HCT116 (cell line): ENCODE results near the gene SERAC1. TPM values are rescaled to one million over a fixed set of nuclear protein-coding genes. Genes with fewer than 3 reads are reported as not detected.

ENCODE experiments used
- ATAC-seq: fragments of 200-7000 bp; cut with Tn5 transposase; 2 replicates; pipeline ENCODE4 v1.9.1; 2020; ENCODE audit warnings: mild to moderate bottlenecking, moderate library complexity
- BruUV-seq: library from RNA; stranded (reverse); fragments of 400-500 nt; replicated peaks from 2 replicates; lab custom pipeline; 2021; lab: Mats Ljungman, UMichigan
- CTCF ChIA-PET: fragments of 300-600 bp; sonication (Branson Sonifier 250); formaldehyde crosslinking; loops from one replicate; lab custom pipeline; 2021; ENCODE audit warnings: antibody characterized with exemption; lab: Charles Lee
- POLR2A ChIA-PET: fragments of 300-600, 350-600 bp; sonication (Branson Sonifier 250); formaldehyde crosslinking; loops from one replicate; lab custom pipeline; 2021; ENCODE audit warnings: antibody characterized with exemption; lab: Charles Lee
- RAD21 ChIA-PET, 2 experiments: fragments of 300-600 bp; sonication (Branson Sonifier 250); formaldehyde crosslinking; loops; one replicate each; lab custom pipeline; 2023; ENCODE audit warnings: low total read pairs in 2 of 2; ENCODE audit not compliant: uncharacterized antibody in 2 of 2, unreplicated experiment in 2 of 2, low non-redundant PET in 1 of 2; lab: Charles Lee
- DNase-seq: peaks from one replicate; pipeline ENCODE4 v3.0.0-alpha.2; 2010; ENCODE audit warnings: low read depth, low spot score
- H2AFZ ChIP-seq: fragments of 200-600 bp; shearing (Covaris generic), sonication (generic); 2 replicates; pipeline ENCODE4 v1.6.1; 2017; ENCODE audit warnings: low read depth, mixed run types, mixed read lengths, antibody characterized with exemption, low read length; ENCODE audit not compliant: poor library complexity, severe bottlenecking
- H3K27ac ChIP-seq: 2 replicates; pipeline ENCODE4 v1.5.1; 2012; ENCODE audit warnings: low read depth, low read length
- H3K27me3 ChIP-seq: fragments of 200-600 bp; sonication (generic); 2 replicates; pipeline ENCODE4 v1.6.1; 2016; ENCODE audit warnings: mixed run types, low read length, mixed read lengths; ENCODE audit not compliant: insufficient read depth
- H3K36me3 ChIP-seq, 2 experiments: fragments of 200-500 bp in 1 of 2; fragments of 200-600 bp in 1 of 2; sonication (Bioruptor generic) in 1 of 2; sonication (generic) in 1 of 2; 2 replicates each; pipeline versions ENCODE4 v1.5.1 to v1.6.1; 2014 to 2016; ENCODE audit warnings: low read length in 2 of 2, inconsistent platforms in 1 of 2, mixed read lengths in 1 of 2, mixed run types in 1 of 2; ENCODE audit not compliant: insufficient read depth in 2 of 2, control insufficient read depth in 1 of 2
- H3K4me1 ChIP-seq, 2 experiments: fragments of 200-600 bp in 1 of 2; sonication (generic) in 1 of 2; 2 replicates each; pipeline versions ENCODE4 v1.5.1 to v1.6.1; 2012 to 2017; ENCODE audit warnings: low read length in 2 of 2, inconsistent platforms in 1 of 2, mild to moderate bottlenecking in 1 of 2, mixed read lengths in 1 of 2, mixed run types in 1 of 2, moderate library complexity in 1 of 2; ENCODE audit not compliant: insufficient read depth in 2 of 2, control insufficient read depth in 1 of 2
- H3K4me2 ChIP-seq: fragments of 200-600 bp; sonication (generic); 2 replicates; pipeline ENCODE4 v1.6.1; 2017; ENCODE audit warnings: mixed run types, low read length, mixed read lengths
- H3K4me3 ChIP-seq, 2 experiments: fragments of 200-600 bp in 1 of 2; sonication (generic) in 1 of 2; replicated peaks in 1 of 2; 2 replicates each; pipeline ENCODE4 v1.5.1; 2011 to 2016; ENCODE audit warnings: low read length in 2 of 2, control low read depth in 1 of 2, low read depth in 1 of 2, mild to moderate bottlenecking in 1 of 2, mixed read lengths in 1 of 2, mixed run types in 1 of 2
- H3K79me2 ChIP-seq: fragments of 200-600 bp; sonication (generic); 2 replicates; pipeline ENCODE4 v1.6.1; 2017; ENCODE audit warnings: mild to moderate bottlenecking, mixed run types, low read length, moderate library complexity, mixed read lengths; ENCODE audit not compliant: insufficient read depth
- H3K9ac ChIP-seq: fragments of 200-600 bp; sonication (generic); 2 replicates; pipeline ENCODE4 v1.6.1; 2016; ENCODE audit warnings: low read length, mixed read lengths
- H3K9me2 ChIP-seq: fragments of 200-600 bp; sonication (generic), shearing (Covaris generic); 2 replicates; pipeline ENCODE4 v1.6.1; 2017; ENCODE audit warnings: mixed run types, mild to moderate bottlenecking, moderate library complexity; ENCODE audit not compliant: insufficient read depth
- H3K9me3 ChIP-seq, 2 experiments: fragments of 200-500 bp in 1 of 2; fragments of 200-600 bp in 1 of 2; sonication (Bioruptor generic) in 1 of 2; sonication (generic) in 1 of 2; 2 replicates each; pipeline ENCODE4 v1.6.1; 2014 to 2017; ENCODE audit warnings: low read length in 2 of 2, mixed read lengths in 2 of 2, inconsistent platforms in 1 of 2, low read depth in 1 of 2, mild to moderate bottlenecking in 1 of 2, mixed run types in 1 of 2, moderate library complexity in 1 of 2; ENCODE audit not compliant: control insufficient read depth in 1 of 2, insufficient read depth in 1 of 2
- H4K20me1 ChIP-seq: fragments of 200-600 bp; sonication (generic), shearing (Covaris generic); 2 replicates; pipeline ENCODE4 v1.6.1; 2017; ENCODE audit warnings: mixed run types, mild to moderate bottlenecking, moderate library complexity; ENCODE audit not compliant: insufficient read depth
- CEBPB ChIP-seq: IDR thresholded peaks from 2 replicates; pipeline ENCODE4 v1.6.1; 2012; ENCODE audit warnings: low read depth
- CTCF ChIP-seq, 3 experiments: fragments of 200-600 bp in 1 of 3; sonication (generic) in 1 of 3; IDR thresholded peaks in 2 of 3; conservative IDR thresholded peaks in 1 of 3; 2 replicates each; pipeline ENCODE4 v1.5.1; 2012 to 2017; ENCODE audit warnings: low read depth in 2 of 3, low read length in 2 of 3, antibody characterized with exemption in 1 of 3, borderline replicate concordance in 1 of 3, control low read depth in 1 of 3, mild to moderate bottlenecking in 1 of 3, mixed read lengths in 1 of 3, mixed run types in 1 of 3, moderate library complexity in 1 of 3; ENCODE audit not compliant: insufficient read depth in 1 of 3
- ELF1 ChIP-seq: IDR thresholded peaks from 2 replicates; pipeline ENCODE4 v1.6.1; 2012; ENCODE audit warnings: low read depth, borderline replicate concordance
- FOSL1 ChIP-seq: IDR thresholded peaks from 2 replicates; pipeline ENCODE4 v1.6.1; 2012; ENCODE audit warnings: low read depth
- JUND ChIP-seq: IDR thresholded peaks from 2 replicates; pipeline ENCODE4 v1.6.1; 2012
- POLR2AphosphoS5 ChIP-seq: IDR thresholded peaks from 2 replicates; pipeline ENCODE4 v1.6.1; 2011; ENCODE audit warnings: mild to moderate bottlenecking, low read depth, low read length, moderate library complexity
- RAD21 ChIP-seq: IDR thresholded peaks from 2 replicates; pipeline ENCODE4 v1.6.1; 2012; ENCODE audit warnings: low read depth, mild to moderate bottlenecking
- SIN3A ChIP-seq: IDR thresholded peaks from 2 replicates; pipeline ENCODE4 v1.6.1; 2012; ENCODE audit warnings: low read depth
- TCF7L2 ChIP-seq: IDR thresholded peaks from 2 replicates; pipeline ENCODE4 v1.7.0; 2011; ENCODE audit warnings: borderline replicate concordance, inconsistent platforms; ENCODE audit not compliant: insufficient read depth, insufficient read length; ENCODE audit errors: extremely low read depth
- ZFX ChIP-seq: fragments of 450-650 bp; IDR thresholded peaks from 2 replicates; pipeline ENCODE4 v1.6.1; 2017
- intact Hi-C: fragments of 100-400 bp; cut with micrococcal nuclease; formaldehyde crosslinking; loops from 2 replicates; pipeline ENCODE4 v1.10.0; 2022
- total RNA-seq: library from RNA; stranded (reverse); gene quantifications from one replicate; pipeline ENCODE4 v1.2.1, GENCODE V29; 2021; ENCODE audit not compliant: unreplicated experiment

The SERAC1 gene
- total RNA-seq, 1 experiment from 2014 or later = 7.6 TPM

DNA sequence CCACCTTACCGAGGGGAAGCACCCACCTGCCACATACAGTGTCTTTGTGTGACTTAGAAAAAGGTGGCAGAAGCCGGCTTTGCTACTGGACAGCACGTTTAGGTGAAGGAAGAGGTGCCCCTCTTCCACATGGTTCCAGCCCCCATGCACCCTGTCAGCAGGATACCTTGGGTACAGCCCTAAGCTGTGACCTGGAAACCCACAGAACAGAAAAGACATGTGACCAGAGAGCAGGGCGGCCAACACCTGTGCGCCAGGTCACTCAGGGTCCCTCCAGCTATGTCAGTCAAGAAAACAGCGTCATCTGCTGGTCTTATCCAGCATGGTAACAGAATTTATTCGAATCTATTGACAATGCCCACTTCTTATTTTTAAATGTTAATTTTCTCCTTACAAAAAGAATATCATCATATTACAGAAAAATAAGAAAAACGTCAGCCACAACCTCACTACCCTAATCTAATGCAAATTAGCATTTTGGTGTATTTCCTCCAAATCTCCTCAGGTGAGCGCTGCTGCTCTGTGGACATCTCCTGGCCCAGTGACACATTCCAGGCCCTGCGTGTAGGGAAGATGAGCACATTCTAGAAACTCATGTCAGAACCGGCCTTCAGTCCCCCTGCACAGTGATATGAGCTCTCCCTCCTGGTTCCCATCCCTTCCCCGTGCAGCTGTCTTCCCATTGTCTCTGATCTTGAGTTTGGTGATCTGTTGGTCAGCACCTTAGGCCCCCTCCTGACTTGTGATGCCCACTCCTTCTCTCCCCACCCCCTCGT is 37.3 kb upstream of the SERAC1 start:
- peak; percentile 8 for DNase-seq

More for the DNA sequence above, 37.3 kb upstream of the SERAC1 start:
- Histone ChIP-seq H3K4me1 (no peaks in the 10 kb centered on the region), H2AFZ (no peak overlapping the region), H3K27ac (no peak overlapping the region), H3K4me3 (no peak overlapping the region), H3K9me3 (no peaks in the 10 kb centered on the region), H3K9ac (no peak overlapping the region), H3K36me3 (no peaks in the 10 kb centered on the region), H3K9me2 (no peaks in the 10 kb centered on the region), H4K20me1 (no peaks in the 10 kb centered on the region), H3K79me2 (no peaks in the 10 kb centered on the region), H3K27me3 (no peaks in the 10 kb centered on the region), H3K4me2 (no peak overlapping the region)
- POLR2A ChIA-PET = no interaction called here
- peak; percentile 78 for ATAC-seq
- CTCF ChIA-PET = interaction anchor here (2.6 kb wide), 1 partner anchor 9 kb away, joined by 11 read pairs; no protein-coding TSS in a partner anchor
- intact Hi-C loops = no loop called here
- BruUV-seq = no TSS peak
- TF ChIP-seq RAD21 (peak; percentile 69), FOSL1 (no peak), POLR2AphosphoS5 (no peak), ELF1 (no peak), ZFX (no peak), TCF7L2 (no peak), CTCF (IDR thresholded peaks at IDR 0.05 in 2 of 3, conservative IDR thresholded peaks at IDR 0.05 in 1 of 3; ENCODE audit: borderline replicate concordance in 1 of 3, insufficient read depth in 1 of 3, low read depth in 2 of 3, low read length in 2 of 3) (peak; percentile 59 to 69 (median 63)), CEBPB (no peak), SIN3A (no peak), JUND (no peak)
- RAD21 ChIA-PET = no interaction called here
